ENCODE results near the gene RIN2.

DNA sequence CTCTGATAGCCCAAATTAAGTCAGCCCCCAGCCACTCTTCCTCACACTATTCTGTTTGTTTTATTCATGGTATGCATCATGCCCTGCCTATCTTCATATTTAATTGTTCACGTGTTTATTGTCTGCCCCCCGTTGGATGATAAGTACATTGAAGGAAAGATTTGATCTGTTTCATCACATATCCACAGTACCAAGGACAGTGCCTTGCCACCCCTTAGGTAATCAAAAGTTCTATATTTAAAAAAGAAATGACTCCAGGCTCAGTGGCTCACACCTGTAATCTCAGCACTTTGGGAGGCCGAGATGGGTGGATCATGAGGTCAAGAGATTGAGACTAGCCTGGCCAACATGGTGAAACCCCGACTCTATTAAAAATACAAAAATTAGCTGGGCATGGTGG lies 10.2 kb upstream of the RIN2 start:
- TF ChIP-seq POLR2A (IDR thresholded peaks at IDR 0.05): no peak
- TF ChIP-seq, protein P1, sequence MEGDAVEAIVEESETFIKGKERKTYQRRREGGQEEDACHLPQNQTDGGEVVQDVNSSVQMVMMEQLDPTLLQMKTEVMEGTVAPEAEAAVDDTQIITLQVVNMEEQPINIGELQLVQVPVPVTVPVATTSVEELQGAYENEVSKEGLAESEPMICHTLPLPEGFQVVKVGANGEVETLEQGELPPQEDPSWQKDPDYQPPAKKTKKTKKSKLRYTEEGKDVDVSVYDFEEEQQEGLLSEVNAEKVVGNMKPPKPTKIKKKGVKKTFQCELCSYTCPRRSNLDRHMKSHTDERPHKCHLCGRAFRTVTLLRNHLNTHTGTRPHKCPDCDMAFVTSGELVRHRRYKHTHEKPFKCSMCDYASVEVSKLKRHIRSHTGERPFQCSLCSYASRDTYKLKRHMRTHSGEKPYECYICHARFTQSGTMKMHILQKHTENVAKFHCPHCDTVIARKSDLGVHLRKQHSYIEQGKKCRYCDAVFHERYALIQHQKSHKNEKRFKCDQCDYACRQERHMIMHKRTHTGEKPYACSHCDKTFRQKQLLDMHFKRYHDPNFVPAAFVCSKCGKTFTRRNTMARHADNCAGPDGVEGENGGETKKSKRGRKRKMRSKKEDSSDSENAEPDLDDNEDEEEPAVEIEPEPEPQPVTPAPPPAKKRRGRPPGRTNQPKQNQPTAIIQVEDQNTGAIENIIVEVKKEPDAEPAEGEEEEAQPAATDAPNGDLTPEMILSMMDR (IDR thresholded peaks at IDR 0.05): no peak
